NCI-H146 treated with DMSO at 0.1 percent for 48 hours (cell line): ENCODE results near the gene CSF3R.
"Not testable (repeated sequence)": the region's sequence is repeated elsewhere in the genome, so short reads cannot be mapped to it uniquely, and the experiment has no call there.

Experiments
- DNase-seq: peaks from one replicate; lab custom pipeline; 2025; ENCODE audit not compliant: unreplicated experiment; lab: John Stamatoyannopoulos, UW

The CSF3R gene

GRCh38 chr1:36484099-36484498 is 1.4 kb upstream of the CSF3R start:
- DNase-seq = no peak

- DNase-seq = no peak
These were observed 666 bp downstream of the CSF3R start for GRCh38 chr1:36481771-36482723.

- no peak for DNase-seq
These were observed 1.6 kb downstream of the CSF3R start for GRCh38 chr1:36481091-36481490.

GRCh38 chr1:36480161-36480560 is 2.6 kb downstream of the CSF3R start:
- DNase-seq = no peak

GRCh38 chr1:36479505-36480051 is 3.1 kb downstream of the CSF3R start:
- DNase-seq = no peak

- not testable (repeated sequence) for DNase-seq
These were observed 5.1 kb downstream of the CSF3R start for GRCh38 chr1:36477615-36478014.

- no peak for DNase-seq
These were observed 5.8 kb downstream of the CSF3R start for GRCh38 chr1:36476945-36477344.

GRCh38 chr1:36475910-36476604 is 6.7 kb downstream of the CSF3R start:
- DNase-seq = no peak

GRCh38 chr1:36475341-36475740 is 7.4 kb downstream of the CSF3R start:
- no peak for DNase-seq

- no peak for DNase-seq
These were observed 10.1 kb downstream of the CSF3R start for GRCh38 chr1:36472656-36473055.

- no peak for DNase-seq
These were observed 10.7 kb downstream of the CSF3R start for GRCh38 chr1:36471830-36472641.

- no peak for DNase-seq
These were observed 13.6 kb downstream of the CSF3R start for GRCh38 chr1:36469163-36469562.

- no peak for DNase-seq
These were observed 14.8 kb downstream of the CSF3R start for GRCh38 chr1:36467700-36468455.

- no peak for DNase-seq
These were observed 15.7 kb downstream of the CSF3R start for GRCh38 chr1:36467027-36467410.

- DNase-seq = no peak
These were observed 16.2 kb downstream of the CSF3R start for GRCh38 chr1:36466370-36467026.

GRCh38 chr1:36465731-36466369 is 16.9 kb downstream of the CSF3R start:
- DNase-seq = no peak

- peak; percentile 86 for DNase-seq
These were observed 17.9 kb downstream of the CSF3R start for GRCh38 chr1:36464605-36465393.

GRCh38 chr1:36463803-36464604 is 18.7 kb downstream of the CSF3R start, which contains the start of gene MRPS15:
TSS of gene MRPS15 (minus strand) at chr1:36464384. CDS start at chr1:36464275, 109 bp downstream.
- DNase-seq = peak; percentile 84
